SKM-1 (cell line): ENCODE measurements around the gene PRPF6.
A peak's percentile ranks its signal among the peaks of the same experiment; 100 is the strongest.
"Not testable (repeated sequence)": the region's sequence is repeated elsewhere in the genome, so short reads cannot be mapped to it uniquely, and the experiment has no call there.

Experiments
- DNase-seq: peaks from one replicate; lab custom pipeline; 2025; ENCODE audit not compliant: unreplicated experiment; lab: John Stamatoyannopoulos, UW

PRPF6 gene

DNA sequence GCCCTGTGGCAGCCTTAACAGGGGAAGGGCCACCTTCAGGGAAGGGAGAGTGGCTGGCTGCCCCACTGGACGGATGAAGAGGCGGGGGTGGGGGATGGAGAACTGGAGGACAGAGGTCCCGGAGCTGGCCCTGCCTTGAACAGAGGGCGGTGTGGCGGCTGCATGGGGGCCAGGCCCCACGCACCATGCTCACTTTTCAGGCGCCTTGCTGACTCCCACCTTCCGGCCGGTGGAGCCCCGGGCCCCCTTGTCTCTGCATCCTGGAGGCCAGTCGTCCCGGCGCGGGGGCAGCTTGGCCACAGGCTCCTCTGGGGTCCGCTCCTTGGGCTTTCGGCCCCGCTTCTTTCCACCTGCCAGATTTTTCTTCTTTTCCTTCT is 21.2 kb upstream of the PRPF6 start:
- DNase-seq: no peak

DNA sequence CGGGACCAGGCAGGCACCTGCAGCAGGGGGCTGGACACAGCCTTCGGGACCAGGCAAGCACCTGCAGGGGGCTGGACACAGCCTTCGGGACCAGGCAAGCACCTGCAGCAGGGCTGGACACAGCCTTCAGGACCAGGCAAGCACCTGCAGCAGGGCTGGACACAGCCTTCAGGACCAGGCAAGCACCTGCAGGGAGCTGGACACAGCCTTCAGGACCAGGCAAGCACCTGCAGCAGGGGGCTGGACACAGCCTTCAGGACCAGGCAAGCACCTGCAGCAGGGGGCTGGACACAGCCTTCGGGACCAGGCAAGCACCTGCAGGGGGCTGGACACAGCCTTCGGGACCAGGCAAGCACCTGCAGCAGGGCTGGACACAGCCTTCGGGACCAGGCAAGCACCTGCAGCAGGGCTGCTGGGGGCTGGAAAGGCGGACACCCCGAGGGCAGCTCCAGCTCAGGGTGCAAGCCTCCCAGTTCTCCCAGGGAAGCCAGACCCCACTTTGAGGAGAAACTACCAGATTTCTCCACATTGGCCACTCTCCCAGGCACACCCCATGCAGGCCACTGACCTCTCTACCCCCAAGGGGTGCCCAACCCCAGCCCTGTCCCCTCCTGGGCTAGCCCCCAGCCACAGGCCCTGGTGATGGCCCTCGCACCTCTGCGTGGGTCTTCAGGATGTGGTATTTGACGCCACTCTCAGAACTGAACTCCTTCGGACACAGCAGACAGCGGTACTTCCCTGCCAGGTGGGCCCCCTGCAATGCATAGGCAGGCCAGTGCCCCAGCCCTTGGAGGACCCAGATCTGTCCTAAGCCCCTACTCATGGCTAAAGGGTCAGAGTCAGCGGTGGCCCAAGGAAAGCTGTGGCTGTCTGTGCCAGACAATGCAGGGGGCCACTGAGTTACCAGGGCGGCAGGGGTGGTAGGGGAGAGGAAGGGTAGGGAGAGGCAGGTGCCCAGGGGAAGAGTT is 20.0 kb upstream of the PRPF6 start:
- DNase-seq: not testable (repeated sequence)

DNA sequence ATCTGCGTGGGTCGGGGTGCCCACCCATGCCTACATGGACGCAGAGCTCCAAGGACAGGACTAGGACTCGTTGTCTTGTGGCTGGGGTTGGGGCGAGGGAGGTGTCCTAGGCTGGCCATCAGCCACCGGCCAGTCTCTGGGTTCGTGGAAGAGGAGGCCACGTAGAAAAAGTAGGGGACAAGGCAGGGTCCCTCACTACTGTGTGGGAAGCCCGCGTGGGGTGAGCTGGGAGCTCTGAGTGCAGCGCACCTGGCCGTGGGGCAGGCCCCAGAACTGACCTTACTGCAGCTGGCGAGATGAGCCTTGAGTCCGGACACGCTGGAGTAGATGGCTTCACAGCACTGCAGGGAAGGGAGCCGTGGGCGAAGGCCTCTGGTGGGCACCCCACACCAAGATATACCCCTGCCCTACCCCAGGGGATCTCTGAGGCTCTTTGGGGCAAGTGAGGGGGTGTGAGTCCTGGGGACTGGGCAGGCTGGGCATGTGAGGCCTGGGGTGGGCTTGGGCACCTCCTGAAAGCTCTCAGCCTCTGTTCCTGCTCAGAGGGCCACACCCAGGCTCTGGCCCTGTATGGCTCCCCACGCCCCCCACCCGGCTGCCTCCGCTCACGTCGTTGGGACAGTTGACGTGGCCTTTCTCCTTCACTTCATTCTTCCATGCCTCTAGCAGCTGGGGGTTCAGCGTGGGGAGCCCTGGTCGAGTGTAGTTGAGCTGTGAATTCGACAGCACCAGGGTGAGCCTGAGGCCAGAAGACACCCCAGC is 19.1 kb upstream of the PRPF6 start:
- no peak for DNase-seq

DNA sequence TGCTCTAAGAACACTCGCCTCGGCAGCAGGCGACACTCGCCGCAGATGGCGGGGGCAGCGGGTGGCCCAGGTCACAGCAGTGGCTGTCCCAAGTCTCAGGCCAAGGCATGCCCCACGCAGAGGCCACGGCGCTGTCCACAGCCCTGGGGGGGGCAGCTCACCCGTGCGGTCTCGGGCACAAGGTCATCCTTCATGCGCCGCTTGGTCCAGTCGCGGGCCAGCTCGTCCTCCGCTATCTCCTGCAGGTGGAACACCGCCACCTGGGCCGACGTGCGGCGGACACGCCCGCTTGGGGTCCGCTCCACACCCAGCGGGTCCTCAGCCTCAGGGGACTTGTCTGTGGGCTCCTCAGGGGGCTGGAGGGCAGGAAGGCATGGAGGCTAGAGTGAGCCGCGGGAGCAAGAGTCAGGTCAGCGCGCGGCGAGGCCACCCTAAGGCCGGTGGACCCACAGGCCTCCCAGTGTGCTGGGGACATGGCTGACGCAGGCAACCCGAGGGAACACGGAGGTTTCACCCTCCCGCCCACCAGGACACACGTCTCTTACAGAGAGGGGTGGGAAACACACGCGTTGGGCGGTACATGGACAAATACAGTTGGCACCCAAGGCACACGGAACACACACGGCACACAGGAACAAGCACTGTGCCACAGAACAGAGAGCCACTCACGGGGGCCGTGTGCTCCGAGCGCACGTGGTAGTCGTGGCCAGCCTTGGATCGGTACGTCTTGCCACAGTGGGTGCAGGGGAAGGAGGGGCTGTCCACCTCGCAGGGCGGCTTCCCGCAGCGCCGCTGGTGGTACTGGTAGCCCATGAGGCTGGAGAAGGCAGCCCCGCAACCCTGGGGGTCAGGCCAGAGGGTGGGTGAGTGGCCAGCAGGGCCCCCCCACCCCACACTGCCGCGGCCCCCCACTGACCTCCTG is 18.2 kb upstream of the PRPF6 start:
- no peak for DNase-seq

DNA sequence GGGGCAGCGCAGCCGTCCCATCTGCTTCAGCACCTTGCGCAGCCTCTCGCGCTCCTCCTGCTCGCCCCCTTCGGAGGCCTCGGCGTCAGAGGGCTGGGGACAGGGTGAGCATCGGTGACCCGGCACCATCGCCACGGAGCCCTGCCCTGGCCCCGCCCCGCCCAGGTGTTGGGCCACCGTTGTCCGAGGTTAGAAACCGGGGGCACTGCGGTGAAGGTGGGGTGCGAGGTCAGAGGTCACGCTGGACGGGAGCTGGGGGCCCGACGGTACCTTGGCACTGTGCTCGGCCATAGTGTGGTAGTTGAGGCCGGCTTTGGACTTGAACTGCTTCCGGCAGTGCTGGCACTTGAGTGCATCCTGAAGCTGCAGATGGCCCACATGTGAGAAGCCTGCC is 17.6 kb upstream of the PRPF6 start:
- DNase-seq: no peak

DNA sequence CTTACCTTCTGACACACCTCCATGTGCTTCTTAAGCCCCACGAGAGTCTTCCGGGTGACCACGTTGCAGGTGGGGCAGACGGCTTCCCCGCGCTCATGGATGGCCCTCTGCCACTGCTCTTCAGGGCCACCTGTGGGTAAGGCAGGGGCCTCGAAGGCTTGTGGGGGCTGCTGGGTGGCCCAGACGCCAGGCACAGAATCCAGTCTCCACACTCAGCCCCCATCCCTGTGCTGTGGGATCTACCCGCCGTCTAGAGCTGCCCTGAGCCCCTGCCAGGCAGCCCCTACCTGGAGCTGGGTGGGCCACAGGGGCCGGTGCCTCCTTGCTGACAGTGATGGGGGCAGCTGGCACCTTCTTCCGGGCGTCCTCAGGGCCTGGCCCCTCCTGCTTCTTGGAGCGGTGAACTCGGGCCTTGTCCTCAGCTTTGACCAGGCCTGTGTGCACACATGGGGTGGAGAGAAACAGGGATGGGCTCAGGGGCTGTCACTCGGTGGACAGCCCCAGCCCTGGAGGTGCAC is 17.1 kb upstream of the PRPF6 start:
- no peak for DNase-seq

DNA sequence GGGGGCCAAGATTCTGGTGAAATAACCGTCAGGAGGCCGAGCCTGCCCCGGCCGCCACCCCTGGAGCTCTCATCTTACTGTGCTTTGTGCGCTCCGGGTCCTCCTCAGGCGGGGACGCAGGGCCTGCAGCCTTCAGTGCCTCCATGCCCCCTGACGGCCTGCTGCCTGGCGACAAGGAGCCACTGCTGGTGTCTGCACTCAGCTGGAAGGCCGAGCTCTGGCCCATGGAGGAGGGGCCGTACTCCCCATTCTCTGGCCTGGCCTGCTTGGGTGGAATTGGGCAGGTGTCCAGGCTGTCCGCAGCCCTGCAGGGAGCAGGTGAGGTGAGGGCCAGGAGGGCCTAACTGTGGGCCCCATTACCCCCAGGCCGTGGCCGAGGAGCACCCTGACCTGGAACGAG is 16.5 kb upstream of the PRPF6 start:
- DNase-seq: no peak

DNA sequence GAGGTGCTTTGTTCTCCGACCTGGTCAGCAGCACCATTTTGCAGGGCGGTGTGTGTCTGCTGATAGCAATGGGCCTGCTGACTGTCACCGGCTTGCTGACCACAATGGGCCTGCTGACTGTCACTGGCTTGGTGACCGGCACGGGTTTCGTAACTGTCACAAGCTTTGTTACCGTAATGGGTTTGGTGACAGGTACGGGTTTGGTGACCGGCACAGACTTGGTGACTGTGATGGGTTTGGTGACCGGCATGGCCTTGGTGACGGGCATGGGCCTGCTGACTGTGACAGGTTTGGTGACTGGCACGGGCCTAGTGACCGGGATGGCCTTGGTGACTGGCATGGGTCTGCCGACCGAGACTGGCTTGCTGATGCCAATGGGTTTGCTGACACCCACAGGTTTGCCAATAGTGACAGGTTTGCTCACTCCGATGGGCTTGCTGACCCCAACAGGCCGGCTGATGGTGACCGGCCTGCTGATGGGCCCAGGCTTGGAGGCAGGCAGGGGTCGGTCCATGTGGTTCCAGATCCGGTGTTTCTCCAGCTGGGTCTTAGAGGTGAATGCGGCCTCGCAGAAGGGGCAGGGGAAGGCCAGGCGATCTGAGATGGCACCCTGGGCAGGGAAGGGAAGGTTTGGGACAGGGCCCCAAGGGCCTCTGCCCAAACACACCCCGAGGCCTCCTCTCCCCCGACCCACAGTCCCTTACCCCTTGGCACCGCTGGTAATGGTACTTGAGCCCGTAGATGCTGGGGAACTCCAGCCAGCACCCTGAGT is 14.6 kb upstream of the PRPF6 start:
- DNase-seq: no peak

DNA sequence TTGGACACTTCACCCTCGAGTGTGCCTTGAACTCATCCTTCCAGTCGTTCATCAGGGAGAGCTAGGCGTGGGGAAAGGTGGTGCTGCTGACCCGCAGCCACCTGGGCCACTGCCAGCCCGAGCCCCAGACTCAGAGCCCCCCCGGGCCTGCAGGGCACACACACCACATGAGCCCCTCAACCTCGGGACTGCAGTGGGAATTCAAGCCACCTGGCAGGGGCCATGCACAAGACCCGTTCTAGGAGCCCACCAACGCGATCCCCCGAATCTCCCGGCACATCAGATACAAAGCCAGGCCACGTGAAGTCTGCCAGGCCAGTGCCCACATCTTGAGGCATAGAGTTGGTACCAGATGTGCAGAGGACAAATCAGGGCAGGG is 14.0 kb upstream of the PRPF6 start:
- DNase-seq: no peak

DNA sequence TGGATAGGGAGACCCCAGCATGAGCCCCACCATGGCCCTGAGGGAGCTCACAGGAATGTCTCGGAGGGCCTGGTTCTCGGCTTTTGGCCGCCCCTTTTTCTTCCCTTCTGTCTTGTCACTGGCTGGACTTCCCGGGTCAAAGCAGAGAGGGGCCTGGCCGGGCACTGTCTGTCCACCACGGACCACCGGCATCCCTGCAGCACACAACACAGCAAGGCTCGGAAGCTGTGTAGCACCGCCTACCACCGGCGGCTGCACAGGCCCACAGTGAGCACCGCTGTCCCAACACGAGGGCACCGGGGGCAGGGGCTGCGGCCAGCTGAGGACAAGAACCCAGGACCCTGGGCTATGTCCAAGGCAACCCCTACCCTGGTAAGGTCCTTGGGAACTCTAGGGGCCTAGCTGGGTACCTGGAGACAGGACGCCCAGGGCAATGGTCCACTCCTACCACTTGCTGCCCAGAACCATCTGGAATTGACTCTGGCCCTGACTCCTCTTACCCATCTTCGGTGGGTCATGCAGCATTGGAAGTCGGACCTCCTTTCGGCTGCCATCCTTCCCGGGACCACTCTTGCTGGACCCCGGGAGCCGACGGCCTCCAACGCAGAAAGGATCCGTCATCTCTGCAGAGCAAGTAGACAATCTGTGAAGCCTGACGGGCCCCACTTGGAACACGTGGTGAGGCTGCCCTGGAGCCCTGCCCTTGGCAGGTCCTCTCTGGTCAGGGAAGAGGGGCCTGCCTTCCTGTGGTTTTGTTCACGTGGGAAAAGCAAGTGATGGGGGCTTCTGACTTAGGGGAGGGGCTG is 13.4 kb upstream of the PRPF6 start:
- no peak for DNase-seq

DNA sequence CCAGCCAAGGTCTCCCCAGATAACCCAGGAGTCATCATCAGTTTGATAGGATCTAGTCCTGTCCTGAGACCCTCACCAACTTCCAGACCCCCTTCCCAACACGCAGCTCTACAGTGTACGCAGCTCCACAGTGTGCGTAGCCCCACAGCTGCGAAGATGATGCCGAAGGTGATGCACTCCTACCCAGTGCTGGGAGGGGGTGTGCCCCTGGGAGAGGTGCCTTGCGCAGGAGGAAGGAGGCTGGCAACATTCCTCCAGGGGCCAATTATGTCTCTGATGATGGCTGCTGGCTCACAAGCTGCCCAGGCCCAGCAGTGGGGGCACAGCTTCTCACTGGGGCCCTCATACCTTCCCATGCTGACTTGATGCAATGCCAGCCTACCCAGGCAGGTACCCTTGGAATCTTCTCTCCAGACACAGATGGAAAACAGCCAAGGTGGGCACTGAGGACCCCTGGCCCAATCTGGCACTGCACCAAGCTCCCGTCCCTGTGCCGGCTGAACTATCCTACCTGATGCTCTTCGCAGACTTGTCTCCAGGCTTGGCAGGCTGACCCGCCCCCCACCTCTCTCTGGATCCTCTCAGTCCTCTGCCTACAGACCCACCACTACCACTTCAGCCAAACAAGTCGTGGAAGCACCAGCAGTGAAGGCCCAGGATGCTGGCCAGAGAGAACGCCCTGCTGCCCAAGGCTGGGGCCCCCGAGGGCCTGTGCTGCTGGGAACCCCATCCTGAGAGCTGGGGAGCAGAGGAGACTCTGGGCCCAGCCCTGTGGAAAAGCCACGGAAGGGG is 12.6 kb upstream of the PRPF6 start:
- no peak for DNase-seq

DNA sequence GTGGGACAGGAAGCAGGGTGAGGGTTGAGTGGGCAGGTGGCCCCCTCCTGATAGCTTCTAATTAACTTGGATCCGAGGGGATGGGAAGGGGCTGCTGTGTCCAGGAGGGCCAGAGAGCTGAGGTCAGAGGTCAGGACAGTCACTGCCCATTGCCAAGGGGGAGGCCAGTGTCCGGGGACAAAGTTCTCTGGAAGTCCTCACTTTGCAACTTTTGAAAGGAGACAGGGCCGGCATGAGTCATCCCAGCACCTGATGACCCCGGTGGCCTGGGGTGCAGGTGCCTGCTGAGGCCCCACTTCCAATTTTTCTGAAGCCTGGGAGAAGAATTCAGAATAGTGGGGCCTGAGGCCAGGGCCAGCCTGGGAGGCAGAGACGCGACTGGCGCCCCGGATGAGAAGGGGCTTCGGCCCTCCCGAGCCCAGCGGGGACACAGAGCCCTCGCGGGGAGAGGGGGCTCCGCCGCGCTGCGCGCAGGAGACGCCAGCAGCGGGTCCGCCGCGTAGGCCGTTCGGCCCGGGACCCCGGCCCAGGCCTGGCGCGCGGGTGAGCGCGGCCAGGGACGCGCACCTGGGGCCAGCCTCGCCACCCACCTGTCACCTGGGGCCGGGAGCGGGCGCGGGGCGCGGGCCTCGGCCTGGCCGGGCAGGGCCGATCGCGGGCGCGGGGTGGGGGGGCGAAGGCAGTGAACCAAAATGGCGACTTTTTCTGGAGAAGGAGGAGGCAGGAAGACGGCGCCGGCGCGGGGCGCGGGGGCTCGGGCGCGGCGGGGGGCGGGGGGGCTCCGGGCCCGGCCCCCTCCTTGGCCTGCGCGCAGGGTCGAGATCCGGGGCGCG is 11.8 kb upstream of the PRPF6 start:
- no peak for DNase-seq

DNA sequence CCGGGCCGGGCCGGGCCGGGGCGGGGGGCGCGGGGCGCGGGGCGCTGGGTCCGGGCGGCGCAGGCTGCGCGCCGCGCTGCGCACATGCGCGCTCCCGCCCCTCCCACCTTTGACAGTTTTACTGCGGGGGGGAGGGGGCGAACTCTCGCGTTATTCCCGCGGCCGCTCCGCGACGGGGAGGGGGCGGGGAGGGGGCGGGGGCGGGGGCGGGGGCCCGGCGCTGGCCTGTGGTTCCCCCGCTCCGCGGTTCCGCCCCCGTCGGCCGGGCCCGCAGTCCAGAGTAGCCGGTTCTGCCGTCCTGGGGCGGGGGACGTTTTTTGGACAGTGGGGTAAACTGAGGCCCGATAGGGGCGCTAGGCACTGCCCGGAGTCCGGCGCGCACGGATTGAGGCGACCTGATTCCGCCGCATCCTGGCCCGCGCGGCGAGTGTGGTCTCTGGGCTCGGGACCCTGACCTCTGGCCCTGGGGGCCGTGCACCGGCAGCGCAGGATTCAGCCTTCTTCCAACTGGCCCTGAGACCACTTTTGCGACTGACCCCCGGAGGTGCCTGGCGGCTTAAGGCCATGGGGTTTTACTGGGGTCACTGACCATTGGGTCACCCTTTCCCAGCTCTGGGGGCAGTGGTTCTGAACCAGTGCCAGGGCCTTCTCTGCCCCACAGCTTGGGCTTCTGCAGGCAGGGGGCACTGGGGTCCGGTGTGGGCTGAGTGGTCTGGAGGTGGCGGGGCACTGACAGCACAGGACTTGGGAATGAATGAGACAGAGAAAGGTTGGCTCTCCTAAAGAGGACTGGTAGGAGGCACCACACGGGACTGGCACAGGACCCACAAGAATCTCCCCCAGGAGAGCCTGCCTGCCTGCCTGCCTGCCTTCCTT is 10.9 kb upstream of the PRPF6 start, which contains the start of gene ZNF512B:
TSS of gene ZNF512B (minus strand) at position 93 of the 876 bp plus-strand sequence. CDS start 1,980 bp downstream, outside the sequence.
- peak; percentile 40 for DNase-seq

DNA sequence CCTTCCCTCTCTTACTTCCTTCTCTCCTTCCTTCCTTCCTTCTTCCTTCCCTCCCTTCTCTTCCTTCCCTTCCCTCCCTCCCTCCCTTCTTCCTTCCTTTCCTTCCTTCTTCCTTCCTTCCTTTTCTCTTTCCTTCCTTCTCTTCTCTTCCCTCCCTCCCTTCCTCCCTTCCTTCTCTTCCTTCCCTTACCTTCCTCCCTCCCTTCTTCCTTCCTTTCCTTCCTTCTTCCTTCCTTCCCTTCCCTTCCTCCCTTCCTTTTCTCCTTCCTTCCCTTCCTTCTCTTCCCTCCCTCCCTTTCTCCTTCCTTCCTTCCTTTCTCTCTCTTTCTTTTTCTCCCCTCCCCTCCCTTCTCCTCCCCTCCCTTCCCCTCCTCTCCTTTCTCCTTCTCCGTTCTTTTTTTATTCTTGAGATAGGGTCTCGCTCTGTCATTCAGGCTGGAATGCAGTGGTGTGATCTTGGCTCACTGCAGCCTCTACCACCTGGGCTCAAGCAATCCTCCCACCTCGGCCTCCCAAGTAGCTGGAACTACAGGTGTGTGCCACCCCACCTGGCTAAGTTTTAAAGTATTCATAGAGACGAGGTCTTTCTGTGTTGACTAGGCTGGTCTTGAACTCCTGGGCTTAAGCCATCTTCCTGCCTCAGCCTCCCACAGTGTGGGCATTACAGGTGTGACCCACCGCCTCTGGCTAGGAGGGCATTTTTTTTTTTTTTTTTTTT is 10.1 kb upstream of the PRPF6 start:
- DNase-seq: no peak

DNA sequence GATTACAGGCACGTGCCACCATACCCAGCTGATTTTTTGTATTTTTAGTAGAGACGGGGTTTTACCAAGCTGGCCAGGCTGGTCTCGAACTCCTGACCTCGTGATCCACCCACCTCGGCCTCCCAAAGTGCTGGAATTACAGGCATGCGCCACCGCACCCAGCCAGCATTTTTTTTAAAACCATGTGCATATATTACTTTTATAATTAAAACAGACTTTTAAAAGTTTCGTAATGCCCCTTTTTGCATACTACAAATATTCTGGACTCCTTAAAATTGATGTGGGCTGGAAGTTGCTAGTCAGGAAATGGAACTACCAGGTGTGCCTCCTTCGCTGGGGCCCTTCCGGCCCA is 9.0 kb upstream of the PRPF6 start:
- not testable (repeated sequence) for DNase-seq
